Activated CD4-positive, alpha-beta memory T cell treated with anti-CD3 and anti-CD28 coated beads for 36 hours (primary cell): ENCODE measurements around the gene AREL1. TPM values are rescaled to one million over a fixed set of nuclear protein-coding genes. Genes with fewer than 3 reads are reported as not detected.

Experiments
- CTCF ChIA-PET: fragments of 350-600 bp; sonication (Branson Sonifier 250); formaldehyde crosslinking; loops from one replicate; lab custom pipeline; 2021; ENCODE audit warnings: antibody characterized with exemption, inconsistent platforms; lab: Charles Lee
- POLR2A ChIA-PET: fragments of 350-600 bp; sonication (Branson Sonifier 250); formaldehyde crosslinking; loops from one replicate; lab custom pipeline; 2021; ENCODE audit warnings: antibody characterized with exemption; lab: Charles Lee
- DNase-seq: peaks from one replicate; pipeline ENCODE4 v3.0.0-alpha.2; 2020
- H3K27ac Mint-ChIP-seq: one replicate; pipeline ENCODE4 v1.8.0; 2021; ENCODE audit warnings: mixed read lengths
- H3K27me3 Mint-ChIP-seq: one replicate; pipeline ENCODE4 v1.8.0; 2021; ENCODE audit warnings: mixed read lengths
- H3K36me3 Mint-ChIP-seq: one replicate; pipeline ENCODE4 v1.8.0; 2021; ENCODE audit warnings: mixed read lengths
- H3K4me1 Mint-ChIP-seq: one replicate; pipeline ENCODE4 v1.8.0; 2021; ENCODE audit warnings: low read depth, mixed read lengths
- H3K4me3 Mint-ChIP-seq: one replicate; pipeline ENCODE4 v1.8.0; 2021; ENCODE audit warnings: mild to moderate bottlenecking, mixed read lengths
- H3K9me3 Mint-ChIP-seq: one replicate; pipeline ENCODE4 v1.8.0; 2021; ENCODE audit warnings: mixed read lengths
- intact Hi-C: fragments of 100-400 bp; cut with micrococcal nuclease; formaldehyde crosslinking; loops from one replicate; pipeline ENCODE4 v1.15.1; 2023
- total RNA-seq, 2 experiments: library from RNA; stranded (reverse); gene quantifications; one replicate each; pipeline ENCODE4 v1.2.3, GENCODE V29; 2021

Gene AREL1
- total RNA-seq, 2 experiments from 2014 or later: 31.9 to 34.6 TPM

GRCh38 chr14:74655599-74656395 is 57.1 kb downstream of the AREL1 start:
- H3K36me3 Mint-ChIP-seq: peaks cover 11% of the 10 kb centered on the region
- no peak overlapping the region for H3K4me3 Mint-ChIP-seq
- no peak for DNase-seq
- intact Hi-C loops: no loop called here
- H3K27me3 Mint-ChIP-seq: no peaks in the 10 kb centered on the region
- H3K9me3 Mint-ChIP-seq: no peaks in the 10 kb centered on the region
- H3K4me1 Mint-ChIP-seq: no peaks in the 10 kb centered on the region
- CTCF ChIA-PET: no interaction called here
- no peak overlapping the region for H3K27ac Mint-ChIP-seq
- POLR2A ChIA-PET: no interaction called here

DNA sequence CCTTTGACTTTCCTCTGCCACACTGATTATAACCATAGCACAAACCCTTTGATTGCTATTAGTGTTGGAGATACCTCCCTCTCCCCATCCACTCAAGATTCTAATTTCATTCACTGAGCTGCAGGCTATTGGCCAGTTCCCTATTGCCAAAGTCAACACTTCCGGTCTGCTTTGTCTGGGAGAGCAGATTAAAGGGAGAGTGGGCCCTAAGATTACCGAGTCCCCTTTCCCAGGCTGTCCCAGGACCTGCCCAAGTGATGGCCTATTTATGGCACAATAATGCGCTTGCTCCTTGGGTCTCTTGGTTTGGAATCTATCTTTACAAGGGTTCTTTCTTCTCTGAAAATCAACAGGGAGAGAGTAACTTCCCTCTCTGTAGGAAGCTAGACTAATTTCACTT is 57.9 kb downstream of the AREL1 start:
- ChIA-PET POLR2A (no interaction called here), CTCF (no interaction called here)
- Mint-ChIP-seq H3K9me3 (no peaks in the 10 kb centered on the region), H3K36me3 (peaks cover 11% of the 10 kb centered on the region), H3K27me3 (no peaks in the 10 kb centered on the region), H3K4me3 (no peak overlapping the region), H3K27ac (no peak overlapping the region), H3K4me1 (no peaks in the 10 kb centered on the region)
- intact Hi-C loops: no loop called here
- DNase-seq: no peak

GRCh38 chr14:74653386-74654138 is 59.3 kb downstream of the AREL1 start:
- H3K36me3 Mint-ChIP-seq: peaks cover 9% of the 10 kb centered on the region
- H3K4me3 Mint-ChIP-seq: no peak overlapping the region
- DNase-seq: no peak
- H3K4me1 Mint-ChIP-seq: no peaks in the 10 kb centered on the region
- no peak overlapping the region for H3K27ac Mint-ChIP-seq
- POLR2A ChIA-PET: no interaction called here
- no peaks in the 10 kb centered on the region for H3K9me3 Mint-ChIP-seq
- CTCF ChIA-PET: interaction anchor here (0.6 to 1.8 kb wide), 5 partner anchors 14 to 225 kb away, joined by 3 to 6 read pairs (median 4); no protein-coding TSS in a partner anchor
- intact Hi-C loops: no loop called here
- no peaks in the 10 kb centered on the region for H3K27me3 Mint-ChIP-seq

- DNase-seq: no peak
- ChIA-PET POLR2A (no interaction called here), CTCF (interaction anchor here (0.6 to 1.8 kb wide), 3 partner anchors 15 to 396 kb away, joined by 3 to 6 read pairs (median 4); no protein-coding TSS in a partner anchor)
- intact Hi-C loops: no loop called here
- no peaks in the 10 kb centered on the region for H3K4me1 Mint-ChIP-seq
- H3K9me3 Mint-ChIP-seq: no peaks in the 10 kb centered on the region
- H3K36me3 Mint-ChIP-seq: peaks cover 9% of the 10 kb centered on the region
- H3K27me3 Mint-ChIP-seq: no peaks in the 10 kb centered on the region
- no peak overlapping the region for H3K27ac Mint-ChIP-seq
- H3K4me3 Mint-ChIP-seq: no peak overlapping the region
Observed at GRCh38 chr14:74652541-74652940, 60.3 kb downstream of the AREL1 start.

DNA sequence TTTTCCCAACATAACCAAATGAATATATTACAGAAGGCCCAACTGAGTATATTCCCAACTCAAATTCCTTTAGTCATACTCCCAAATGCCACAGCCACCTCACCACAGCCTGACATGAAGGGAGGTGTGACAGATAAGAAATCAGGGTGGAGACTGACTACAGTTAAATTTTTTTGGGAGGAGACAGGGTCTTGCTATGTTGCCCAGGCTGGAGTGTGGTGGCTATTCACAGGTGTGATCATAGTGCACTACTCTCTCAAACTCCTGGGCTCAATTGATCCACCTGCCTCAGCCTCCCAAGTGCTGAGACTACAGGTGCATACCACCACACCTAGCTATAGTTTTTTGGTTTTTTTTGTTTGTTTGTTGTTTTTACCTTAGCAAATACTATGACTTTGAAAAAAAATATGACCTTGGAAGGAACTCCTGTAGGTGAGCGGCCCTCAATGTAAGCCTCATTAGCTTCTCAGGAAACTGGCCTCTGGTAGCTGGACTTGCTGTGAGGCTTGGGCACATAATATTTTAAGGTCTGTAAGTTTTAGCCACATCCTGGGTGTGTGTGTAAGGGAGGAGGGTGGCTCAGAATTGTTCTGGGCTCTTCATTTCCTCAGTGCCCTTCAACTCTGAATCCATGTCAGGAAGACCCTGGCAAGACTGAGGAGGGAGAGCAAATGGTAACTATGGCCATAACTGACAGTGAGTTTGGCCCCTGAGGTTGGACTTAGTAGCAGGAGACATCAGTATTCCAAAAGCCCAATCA is 61.8 kb downstream of the AREL1 start:
- ChIA-PET CTCF (no interaction called here), POLR2A (no interaction called here)
- Mint-ChIP-seq H3K27me3 (peaks cover 2% of the 10 kb centered on the region), H3K4me3 (no peak overlapping the region), H3K36me3 (no peaks in the 10 kb centered on the region), H3K27ac (no peak overlapping the region), H3K4me1 (no peaks in the 10 kb centered on the region), H3K9me3 (no peaks in the 10 kb centered on the region)
- DNase-seq: no peak
- intact Hi-C loops: no loop called here

DNA sequence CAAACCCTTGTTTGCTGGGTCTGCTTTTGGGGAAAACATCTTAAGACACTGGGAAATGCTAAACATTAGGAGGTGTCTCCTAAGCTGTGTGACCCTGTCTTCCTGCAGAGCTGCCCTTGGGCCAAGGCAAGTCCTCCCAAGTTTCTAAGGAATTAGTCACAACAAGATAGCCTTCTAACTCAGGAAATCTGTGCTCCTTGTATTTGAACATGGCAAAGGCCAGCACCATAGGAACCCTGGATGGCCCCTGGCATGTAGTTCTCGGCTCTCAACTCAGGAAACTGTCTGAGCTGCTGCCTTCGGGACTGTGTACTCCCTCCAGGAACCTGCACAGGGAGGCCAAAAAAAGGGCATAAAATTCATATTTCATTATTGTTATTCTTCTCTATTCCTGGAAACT is 63.2 kb downstream of the AREL1 start:
- H3K9me3 Mint-ChIP-seq: no peaks in the 10 kb centered on the region
- no peaks in the 10 kb centered on the region for H3K4me1 Mint-ChIP-seq
- no peak for DNase-seq
- POLR2A ChIA-PET: no interaction called here
- CTCF ChIA-PET: interaction anchor here (1.1 kb wide), 1 partner anchor 211 kb away, joined by 3 read pairs; no protein-coding TSS in a partner anchor
- H3K4me3 Mint-ChIP-seq: no peak overlapping the region
- H3K27ac Mint-ChIP-seq: no peak overlapping the region
- H3K27me3 Mint-ChIP-seq: peaks cover 2% of the 10 kb centered on the region
- intact Hi-C loops: no loop called here
- no peaks in the 10 kb centered on the region for H3K36me3 Mint-ChIP-seq

DNA sequence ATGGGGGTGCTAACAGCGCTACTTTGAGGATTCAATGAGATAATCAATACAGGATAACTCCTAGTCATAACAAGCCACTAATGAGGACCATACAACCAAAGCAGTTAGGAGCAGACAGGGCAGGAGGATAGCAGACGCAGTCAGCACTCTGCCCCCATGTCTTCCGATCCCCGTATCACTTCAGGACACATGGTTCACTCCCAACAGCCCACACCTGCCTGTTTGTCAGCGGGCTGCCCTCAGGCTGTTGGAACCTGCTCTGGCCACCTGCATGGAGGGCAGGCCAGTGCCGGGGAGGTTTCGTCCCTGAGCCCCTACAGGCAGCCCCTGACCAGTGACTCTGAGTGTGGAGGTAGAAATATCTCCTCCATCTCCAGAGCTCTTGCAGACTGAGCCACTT is 63.7 kb downstream of the AREL1 start:
- H3K9me3 Mint-ChIP-seq: no peaks in the 10 kb centered on the region
- no peak for DNase-seq
- CTCF ChIA-PET: interaction anchor here (1.1 kb wide), 1 partner anchor 212 kb away, joined by 3 read pairs; no protein-coding TSS in a partner anchor
- intact Hi-C loops: no loop called here
- no peaks in the 10 kb centered on the region for H3K36me3 Mint-ChIP-seq
- POLR2A ChIA-PET: no interaction called here
- H3K4me3 Mint-ChIP-seq: no peak overlapping the region
- no peaks in the 10 kb centered on the region for H3K4me1 Mint-ChIP-seq
- H3K27ac Mint-ChIP-seq: no peak overlapping the region
- H3K27me3 Mint-ChIP-seq: peaks cover 2% of the 10 kb centered on the region

DNA sequence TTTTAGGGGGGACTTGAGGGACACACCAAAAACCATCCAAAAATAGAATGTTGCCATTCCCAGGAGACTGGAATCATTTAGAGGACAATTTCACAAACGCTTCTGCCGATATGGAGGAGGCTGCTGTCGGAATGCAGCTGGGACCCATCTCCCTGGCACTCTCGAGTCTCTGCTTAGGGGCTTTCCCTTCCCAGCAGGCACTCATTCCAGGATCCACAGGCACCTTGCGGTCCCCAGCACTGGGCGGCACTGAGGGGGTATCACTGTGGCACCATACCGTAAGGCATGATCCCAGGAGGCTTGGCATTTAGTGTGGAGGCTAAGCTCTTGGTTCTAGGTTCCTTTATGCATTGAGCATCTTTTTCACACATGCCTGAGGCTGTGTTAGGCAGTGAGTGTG is 64.3 kb downstream of the AREL1 start:
- intact Hi-C loops: no loop called here
- H3K9me3 Mint-ChIP-seq: no peaks in the 10 kb centered on the region
- H3K36me3 Mint-ChIP-seq: no peaks in the 10 kb centered on the region

DNA sequence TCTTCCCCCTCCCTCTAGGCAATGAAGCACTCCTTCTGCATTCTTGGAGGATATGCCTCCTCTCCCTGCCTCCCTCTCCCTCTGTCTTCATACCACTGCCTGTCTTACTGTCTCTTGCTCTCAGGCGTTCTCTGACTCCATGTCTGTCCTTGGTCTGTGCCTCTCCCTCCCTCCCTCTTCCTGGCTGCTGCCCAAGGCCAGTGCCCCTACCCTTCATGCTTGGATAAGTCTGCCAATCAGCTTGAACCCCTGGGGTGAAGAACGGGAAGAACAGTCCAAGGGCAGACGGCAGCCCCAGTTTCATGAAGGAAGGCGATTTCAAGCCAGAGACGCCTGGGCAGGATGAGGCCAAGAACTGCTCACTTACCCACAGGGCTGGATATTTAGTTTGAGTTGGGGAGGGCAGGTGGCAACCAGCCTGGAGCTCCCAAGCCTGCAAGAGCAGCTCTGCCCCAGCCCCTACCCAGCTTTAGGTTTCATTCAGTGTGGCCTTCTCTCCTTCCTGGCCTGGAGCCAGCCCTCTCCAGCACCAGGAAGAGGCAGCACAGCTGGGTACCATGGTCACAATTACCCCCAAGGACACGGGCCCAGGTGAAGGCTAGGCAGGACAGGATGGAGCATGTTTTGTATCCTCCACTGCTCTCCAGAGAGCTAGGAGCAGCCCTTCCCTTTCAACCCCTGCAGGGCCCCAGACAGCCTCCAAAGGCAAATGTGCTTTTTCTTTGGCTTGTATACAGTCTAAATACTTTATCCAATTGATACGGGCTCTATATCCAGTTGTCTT is 65.0 kb downstream of the AREL1 start:
- DNase-seq: no peak
- CTCF ChIA-PET: interaction anchor here (1.8 kb wide), 1 partner anchor 35 kb away, joined by 7 read pairs; no protein-coding TSS in a partner anchor
- H3K9me3 Mint-ChIP-seq: no peaks in the 10 kb centered on the region
- POLR2A ChIA-PET: no interaction called here
- H3K4me1 Mint-ChIP-seq: no peaks in the 10 kb centered on the region
- H3K4me3 Mint-ChIP-seq: no peak overlapping the region
- no peak overlapping the region for H3K27ac Mint-ChIP-seq
- intact Hi-C loops: no loop called here
- peaks cover 2% of the 10 kb centered on the region for H3K27me3 Mint-ChIP-seq
- no peaks in the 10 kb centered on the region for H3K36me3 Mint-ChIP-seq

More for the DNA sequence above, 64.3 kb downstream of the AREL1 start:
- Mint-ChIP-seq H3K27me3 (peaks cover 2% of the 10 kb centered on the region), H3K27ac (no peak overlapping the region), H3K4me1 (no peaks in the 10 kb centered on the region), H3K4me3 (no peak overlapping the region)
- DNase-seq: no peak
- ChIA-PET CTCF (interaction anchor here (1.1 to 1.8 kb wide), 2 partner anchors 36 to 213 kb away, joined by 3 to 7 read pairs; no protein-coding TSS in a partner anchor), POLR2A (no interaction called here)

- H3K36me3 Mint-ChIP-seq: no peaks in the 10 kb centered on the region
- ChIA-PET POLR2A (no interaction called here), CTCF (interaction anchor here (1.8 kb wide), 1 partner anchor 35 kb away, joined by 7 read pairs; no protein-coding TSS in a partner anchor)
- no peak overlapping the region for H3K4me3 Mint-ChIP-seq
- no peak for DNase-seq
- peaks cover 2% of the 10 kb centered on the region for H3K27me3 Mint-ChIP-seq
- intact Hi-C loops: no loop called here
- no peak overlapping the region for H3K27ac Mint-ChIP-seq
- H3K9me3 Mint-ChIP-seq: no peaks in the 10 kb centered on the region
- H3K4me1 Mint-ChIP-seq: no peaks in the 10 kb centered on the region
Observed at GRCh38 chr14:74647061-74647677, 65.7 kb downstream of the AREL1 start.
